Inflammatory macrophage treated with lipopolysaccharide for 1 hour (primary cell): ENCODE data around the gene CSK.

Experiments
- DNase-seq, 2 donors: peaks; one replicate each; pipeline ENCODE4 v3.0.0-alpha.2; 2020 to 2022

The CSK gene

DNA sequence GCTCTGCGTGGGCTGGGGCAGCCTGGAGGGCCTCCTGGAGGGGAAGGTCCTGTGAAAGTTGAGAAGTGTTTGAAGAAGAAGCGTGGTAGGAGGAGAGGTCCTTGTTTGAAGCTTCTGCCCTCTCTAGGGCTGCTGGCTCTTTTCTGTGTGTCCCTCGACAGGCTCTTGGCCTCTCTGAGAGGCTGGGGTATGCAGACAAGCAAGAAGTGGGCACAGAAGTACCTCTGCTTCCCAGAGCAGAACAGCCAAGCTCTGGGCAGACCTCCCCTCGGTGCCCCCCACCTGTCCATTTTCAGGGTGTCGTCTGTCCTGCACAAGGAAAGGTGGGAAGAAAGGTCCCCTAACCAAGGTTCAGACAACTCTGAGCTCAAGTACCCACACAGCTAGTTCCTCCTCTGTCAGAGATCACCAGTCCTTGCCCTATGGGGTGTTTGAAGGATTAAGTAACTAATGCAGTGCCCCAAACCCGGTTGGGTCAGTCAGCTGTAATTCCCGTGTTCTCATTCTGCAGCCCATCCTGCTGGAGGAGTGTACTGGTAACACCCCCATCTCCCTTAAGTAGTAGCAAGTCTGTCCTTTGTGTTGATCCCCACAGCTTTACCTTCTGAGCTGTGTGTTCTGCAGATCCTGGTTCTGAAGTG, 6.3 kb downstream of the CSK start:
- peak; percentile 47 to 78 for DNase-seq

- DNase-seq: no peak
Measured at GRCh38 chr15:74788683-74789151, 6.8 kb downstream of the CSK start.

DNA sequence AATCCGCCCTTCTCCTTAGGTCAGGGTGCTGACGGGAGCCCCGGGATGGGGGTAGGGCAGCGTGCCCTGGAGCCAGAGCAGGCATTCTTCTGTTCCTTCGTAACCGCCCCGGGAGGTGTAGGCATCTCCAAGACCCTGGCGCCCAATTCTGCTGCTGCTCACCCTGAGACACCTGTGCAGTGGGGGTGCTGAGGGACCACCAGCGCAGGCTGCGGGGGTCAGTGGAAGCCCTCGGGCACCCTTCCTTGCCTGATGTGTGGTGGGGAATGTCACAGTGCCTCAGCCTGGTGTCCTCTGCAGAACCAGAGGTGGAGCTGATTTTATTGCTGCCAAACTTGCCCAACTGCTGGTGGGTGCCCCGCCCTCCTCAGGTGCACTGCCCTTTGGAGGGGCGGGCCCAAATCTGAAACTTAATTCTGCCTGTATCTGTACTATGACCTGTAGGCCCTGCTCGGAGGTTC, 7.3 kb downstream of the CSK start:
- DNase-seq: no peak

DNA sequence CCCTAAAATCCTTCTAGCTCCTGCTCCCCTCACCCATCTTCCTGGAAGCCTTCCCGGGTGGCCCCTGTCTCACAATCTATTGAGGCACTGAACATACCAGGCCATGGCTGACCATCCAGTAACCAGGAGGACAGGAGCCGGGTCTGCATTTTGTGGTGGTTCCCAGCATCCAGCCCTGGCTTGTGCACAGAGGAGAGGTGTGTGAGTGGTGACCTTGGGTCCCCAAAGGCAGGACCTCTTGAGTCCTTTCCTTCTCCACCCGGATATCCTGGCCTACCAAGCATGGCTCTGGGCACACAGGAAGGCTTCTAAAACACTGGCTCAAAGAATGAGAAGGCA, 7.8 kb downstream of the CSK start:
- no peak for DNase-seq

DNA sequence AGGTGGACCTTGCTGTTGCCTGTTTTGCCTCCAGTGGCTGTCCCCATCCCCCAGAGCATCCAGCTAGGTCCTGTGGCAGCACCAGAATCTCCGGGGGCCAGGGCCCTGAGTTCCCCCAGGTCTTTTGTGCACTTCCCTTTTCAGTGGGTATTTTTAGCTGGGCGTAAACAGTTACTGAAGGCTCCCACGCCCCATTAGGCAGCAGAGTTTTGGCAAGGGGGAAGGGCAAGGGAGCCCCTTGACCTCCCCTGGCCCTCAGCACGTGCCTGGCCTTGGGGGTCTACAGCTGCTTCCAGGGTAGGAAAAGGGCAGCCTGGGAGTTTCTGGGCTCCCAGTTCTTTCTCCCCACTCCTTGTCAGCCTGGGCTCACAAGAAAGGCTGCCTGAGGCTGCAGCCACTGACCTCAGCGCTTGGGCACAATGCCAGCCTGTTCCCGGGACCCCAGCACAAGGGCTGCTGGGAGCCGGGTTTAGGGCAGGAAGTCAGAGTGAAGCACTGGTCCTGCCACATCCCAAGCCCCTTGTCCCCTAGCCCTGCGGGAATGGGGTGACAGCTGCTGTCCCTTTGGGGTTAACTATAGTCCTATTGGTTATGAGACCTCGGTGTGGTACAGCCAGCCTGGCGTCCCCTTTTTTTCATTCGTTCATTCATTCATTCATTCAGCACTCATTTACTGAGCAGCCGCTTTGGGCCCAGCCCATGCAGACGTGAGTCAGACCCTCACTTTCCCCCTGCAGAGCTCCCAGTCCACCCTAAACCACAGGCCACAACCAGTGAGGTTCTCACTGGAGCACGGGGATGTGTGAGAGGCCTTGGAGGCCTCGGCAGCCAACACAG, 8.4 kb downstream of the CSK start:
- DNase-seq: peak; percentile 63 to 71

DNA sequence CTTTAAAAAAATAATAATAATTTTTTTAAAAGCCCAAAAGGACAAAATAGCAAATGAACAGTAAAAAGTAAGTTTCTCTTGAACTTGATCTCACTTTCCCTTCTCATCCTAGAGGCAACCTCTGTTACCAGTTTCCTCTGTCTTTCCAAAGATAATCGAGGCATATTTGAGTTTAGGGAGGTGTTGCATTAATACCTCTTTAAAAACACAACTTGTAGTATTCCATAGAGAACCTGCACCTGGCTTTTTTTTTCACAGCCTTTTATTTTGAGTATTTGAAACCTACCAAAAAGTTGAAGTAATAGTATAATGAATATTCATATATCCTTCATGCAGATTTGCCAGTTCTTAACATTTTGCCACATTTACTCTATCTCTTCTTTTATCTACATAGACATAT, 9.1 kb downstream of the CSK start:
- no peak for DNase-seq

DNA sequence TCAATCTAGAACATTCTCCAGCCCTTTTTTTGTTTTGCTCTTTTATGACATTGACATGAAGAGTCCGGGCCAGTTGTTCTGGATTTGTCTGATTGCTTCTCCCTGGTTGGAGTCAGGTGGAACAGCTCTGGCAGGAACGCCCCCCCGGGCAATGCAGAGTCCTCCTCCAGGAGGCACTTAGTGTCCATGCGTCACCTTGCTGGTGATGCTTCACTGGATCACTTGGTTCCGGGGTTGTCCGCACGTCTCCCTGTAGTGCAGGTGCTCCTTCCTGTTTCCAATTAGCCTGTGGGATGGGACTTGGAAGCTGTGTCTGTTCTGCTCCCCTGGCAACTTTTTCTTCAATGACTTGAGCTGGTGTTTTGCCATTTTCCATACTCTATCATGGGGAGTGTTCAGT, 9.8 kb downstream of the CSK start:
- no peak for DNase-seq

- no peak for DNase-seq
Measured at GRCh38 chr15:74792227-74793016, 10.5 kb downstream of the CSK start.

DNA sequence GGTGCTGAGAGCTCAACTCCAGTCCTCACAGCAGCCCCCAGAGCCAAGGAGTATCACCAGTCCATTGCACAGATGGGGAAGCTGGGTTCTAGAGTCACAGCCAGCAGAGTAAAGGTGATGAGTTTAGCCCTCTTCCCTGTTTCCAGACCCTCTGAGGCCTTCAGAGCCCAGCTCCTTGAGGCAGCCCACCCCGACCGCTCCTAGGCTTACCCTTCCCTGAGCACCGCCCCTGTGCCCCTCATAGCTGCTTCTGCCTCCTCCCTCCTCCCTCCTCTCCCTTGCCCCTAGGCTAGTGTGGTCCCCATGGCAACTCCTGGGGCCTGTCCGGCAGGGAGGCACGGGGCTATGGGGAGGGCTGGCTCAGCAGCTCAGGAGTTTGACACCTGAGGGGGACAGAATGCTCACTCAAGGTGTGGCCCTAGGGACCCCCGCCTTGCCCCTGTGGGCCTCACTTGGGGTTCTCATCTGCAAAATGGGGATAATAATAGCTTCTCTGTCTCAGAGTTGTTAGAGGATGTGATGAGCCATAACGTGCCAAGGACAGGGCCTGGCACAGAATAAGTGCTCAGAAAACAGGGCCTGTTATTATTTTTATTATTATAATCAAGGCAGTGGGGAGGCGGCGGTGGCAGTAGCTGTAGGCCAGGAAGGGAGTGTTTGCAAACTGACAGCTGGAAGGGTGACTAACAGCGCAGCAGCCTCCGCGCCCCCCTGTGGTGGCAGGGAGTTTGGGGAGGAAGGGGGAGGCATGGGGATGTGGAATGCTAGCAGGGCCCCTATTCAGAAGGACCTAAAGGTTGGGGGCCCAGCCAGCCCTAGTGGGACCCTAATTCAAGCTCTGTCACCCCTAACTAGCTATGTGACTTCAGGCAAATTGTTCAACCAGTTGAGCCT, 11.5 kb downstream of the CSK start:
- DNase-seq: peak in 1 of 2 donors; percentile 67

GRCh38 chr15:74794248-74794969, 12.5 kb downstream of the CSK start:
- DNase-seq: no peak

DNA sequence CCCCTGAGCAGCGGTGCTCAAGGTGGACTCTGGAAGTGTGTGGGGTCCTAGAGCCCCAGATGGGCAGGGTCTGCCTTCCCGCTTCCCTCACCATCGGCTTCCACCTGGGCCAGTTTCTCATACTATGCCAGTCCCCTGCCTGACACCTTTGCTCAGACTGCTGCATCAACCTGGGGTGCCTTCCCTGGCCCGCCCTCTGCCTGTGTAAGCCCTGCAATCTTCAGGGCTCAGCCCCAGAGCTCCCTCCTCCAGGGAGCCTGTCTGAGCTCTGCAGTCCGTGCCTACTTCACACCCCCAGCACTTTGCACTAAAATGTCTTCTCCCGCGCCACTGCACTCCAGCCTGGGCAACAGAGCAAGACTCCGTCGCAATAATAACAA, 13.1 kb downstream of the CSK start:
- no peak for DNase-seq

DNA sequence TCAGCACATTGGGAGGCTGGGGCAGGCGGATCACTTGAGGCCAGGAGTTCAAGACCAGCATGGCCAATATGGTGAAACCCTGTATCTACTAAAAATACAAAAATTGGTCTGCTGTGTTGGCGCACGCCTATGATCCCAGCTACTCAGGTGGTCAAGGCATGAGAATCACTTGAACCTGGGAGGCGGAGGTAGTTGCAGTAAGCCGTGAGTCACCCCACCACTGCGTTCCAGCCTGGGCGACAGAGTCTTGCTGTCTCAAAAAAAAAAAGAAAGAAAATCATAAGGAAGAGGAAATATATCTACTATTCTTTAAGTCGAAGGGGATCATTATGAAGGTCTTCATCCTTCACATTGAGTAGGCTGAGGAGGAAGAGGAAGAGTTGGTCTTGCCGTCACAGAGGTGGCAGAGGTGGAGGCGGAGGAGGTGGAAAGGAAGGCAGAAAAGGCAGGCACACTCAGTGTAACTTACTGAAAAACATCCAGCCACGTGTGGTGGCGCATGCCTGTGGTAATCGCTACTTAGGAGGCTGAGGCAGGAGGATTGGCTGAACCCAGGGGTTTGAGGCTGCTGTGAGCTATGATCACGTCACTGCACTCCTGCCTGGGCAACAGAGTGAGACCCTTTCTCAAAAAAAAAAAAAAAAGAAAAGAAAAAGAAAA, 14.2 kb downstream of the CSK start:
- DNase-seq: no peak

GRCh38 chr15:74798388-74799254, 16.7 kb downstream of the CSK start:
- no peak for DNase-seq

- DNase-seq: no peak
Measured at GRCh38 chr15:74799255-74799855, 17.5 kb downstream of the CSK start.

GRCh38 chr15:74799856-74800558, 18.1 kb downstream of the CSK start:
- DNase-seq: peak; percentile 94 to 98

DNA sequence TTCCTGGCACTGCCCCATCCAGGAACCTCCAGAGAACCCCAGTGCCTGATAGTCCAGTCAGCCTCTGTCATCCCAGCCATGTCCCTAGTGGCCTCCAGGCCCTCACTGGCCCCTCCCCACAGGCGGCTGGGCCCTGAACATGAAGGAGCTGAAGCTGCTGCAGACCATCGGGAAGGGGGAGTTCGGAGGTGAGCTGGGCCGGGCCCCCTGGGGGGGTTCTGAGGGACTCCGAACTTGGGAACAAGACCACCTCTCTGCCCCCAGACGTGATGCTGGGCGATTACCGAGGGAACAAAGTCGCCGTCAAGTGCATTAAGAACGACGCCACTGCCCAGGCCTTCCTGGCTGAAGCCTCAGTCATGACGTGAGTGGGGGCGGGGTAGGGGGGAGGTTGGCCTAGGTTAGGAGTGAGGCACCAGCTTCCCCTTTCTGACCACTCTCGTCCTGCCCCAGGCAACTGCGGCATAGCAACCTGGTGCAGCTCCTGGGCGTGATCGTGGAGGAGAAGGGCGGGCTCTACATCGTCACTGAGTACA, 18.7 kb downstream of the CSK start:
- peak; percentile 25 to 39 for DNase-seq

DNA sequence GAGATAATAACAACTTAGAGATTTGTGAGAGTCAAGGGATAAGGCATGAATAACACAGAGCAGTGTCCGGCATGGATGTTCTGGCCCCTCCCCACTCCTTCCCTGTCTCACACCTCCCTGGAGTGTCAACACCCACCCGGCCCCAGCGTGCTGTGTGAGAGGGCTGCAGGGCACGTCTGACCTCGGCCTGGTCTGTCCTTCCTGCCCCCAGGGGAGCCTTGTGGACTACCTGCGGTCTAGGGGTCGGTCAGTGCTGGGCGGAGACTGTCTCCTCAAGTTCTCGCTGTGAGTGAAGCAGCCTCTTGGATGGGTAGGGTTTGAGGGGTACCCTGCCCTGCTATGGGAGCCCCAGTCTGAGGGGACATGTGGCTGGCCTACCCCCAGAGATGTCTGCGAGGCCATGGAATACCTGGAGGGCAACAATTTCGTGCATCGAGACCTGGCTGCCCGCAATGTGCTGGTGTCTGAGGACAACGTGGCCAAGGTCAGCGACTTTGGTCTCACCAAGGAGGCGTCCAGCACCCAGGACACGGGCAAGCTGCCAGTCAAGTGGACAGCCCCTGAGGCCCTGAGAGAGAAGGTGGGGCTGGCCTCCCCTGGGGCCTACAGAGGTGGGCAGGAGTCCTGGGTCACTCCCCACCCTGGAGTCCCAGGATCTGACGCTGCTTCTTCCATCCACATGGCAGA, 19.6 kb downstream of the CSK start:
- no peak for DNase-seq

DNA sequence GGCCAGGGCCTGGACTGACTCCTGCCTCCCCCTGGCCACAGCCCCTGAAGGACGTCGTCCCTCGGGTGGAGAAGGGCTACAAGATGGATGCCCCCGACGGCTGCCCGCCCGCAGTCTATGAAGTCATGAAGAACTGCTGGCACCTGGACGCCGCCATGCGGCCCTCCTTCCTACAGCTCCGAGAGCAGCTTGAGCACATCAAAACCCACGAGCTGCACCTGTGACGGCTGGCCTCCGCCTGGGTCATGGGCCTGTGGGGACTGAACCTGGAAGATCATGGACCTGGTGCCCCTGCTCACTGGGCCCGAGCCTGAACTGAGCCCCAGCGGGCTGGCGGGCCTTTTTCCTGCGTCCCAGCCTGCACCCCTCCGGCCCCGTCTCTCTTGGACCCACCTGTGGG, 20.4 kb downstream of the CSK start:
- DNase-seq: no peak
